ENCODE data around the gene IFIH1.

The IFIH1 gene

DNA sequence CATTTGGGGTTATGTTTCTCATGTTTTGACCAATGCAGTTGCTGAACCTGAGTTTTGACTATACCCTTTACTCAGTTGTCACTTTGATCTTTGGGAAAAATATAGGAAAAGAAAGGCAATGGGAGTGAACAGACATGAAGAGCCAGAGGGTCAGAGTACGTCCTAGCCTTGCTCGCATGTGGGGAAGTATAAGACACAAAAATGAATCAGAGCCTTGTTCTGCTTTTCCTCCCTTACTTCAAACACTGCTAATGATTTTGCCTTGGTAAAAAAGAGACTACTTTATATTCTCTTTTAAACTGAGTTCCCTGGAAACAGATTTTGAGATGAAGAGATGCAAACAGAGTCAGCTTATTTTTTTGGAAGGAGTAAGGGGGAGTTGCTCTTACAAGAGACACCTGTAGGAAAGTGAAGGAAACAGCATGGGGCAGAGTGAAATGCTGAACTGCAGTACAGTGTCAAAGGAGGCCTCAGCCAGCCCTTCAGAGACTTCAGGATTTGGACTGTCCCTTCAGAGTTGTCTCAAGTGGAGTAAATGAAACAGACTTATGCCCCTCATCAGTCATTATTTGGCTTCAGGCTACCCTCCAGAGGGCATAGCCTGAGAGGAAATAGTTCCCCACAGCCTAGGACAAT, 64.1 kb downstream of the IFIH1 start:
- TF ChIP-seq, protein P1, sequence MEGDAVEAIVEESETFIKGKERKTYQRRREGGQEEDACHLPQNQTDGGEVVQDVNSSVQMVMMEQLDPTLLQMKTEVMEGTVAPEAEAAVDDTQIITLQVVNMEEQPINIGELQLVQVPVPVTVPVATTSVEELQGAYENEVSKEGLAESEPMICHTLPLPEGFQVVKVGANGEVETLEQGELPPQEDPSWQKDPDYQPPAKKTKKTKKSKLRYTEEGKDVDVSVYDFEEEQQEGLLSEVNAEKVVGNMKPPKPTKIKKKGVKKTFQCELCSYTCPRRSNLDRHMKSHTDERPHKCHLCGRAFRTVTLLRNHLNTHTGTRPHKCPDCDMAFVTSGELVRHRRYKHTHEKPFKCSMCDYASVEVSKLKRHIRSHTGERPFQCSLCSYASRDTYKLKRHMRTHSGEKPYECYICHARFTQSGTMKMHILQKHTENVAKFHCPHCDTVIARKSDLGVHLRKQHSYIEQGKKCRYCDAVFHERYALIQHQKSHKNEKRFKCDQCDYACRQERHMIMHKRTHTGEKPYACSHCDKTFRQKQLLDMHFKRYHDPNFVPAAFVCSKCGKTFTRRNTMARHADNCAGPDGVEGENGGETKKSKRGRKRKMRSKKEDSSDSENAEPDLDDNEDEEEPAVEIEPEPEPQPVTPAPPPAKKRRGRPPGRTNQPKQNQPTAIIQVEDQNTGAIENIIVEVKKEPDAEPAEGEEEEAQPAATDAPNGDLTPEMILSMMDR (IDR thresholded peaks at IDR 0.05; ENCODE audit: insufficient read depth, low read depth, low read length, missing control alignments) = no peak
- H3K4me3 ChIP-seq (ENCODE audit: low read length) = no peak overlapping the region
- DNase-seq (ENCODE audit: low read depth) = no peak

- no peak overlapping the region for H3K4me3 ChIP-seq (ENCODE audit: low read length)
- TF ChIP-seq, protein P1 (IDR thresholded peaks at IDR 0.05; ENCODE audit: insufficient read depth, low read depth, low read length, missing control alignments) = no peak
- no peak for DNase-seq (ENCODE audit: low read depth)
Observed at GRCh38 chr2:162253435-162253834, 65.0 kb downstream of the IFIH1 start.

GRCh38 chr2:162252153-162252552, 66.3 kb downstream of the IFIH1 start:
- TF ChIP-seq, protein P1 (IDR thresholded peaks at IDR 0.05; ENCODE audit: insufficient read depth, low read depth, low read length, missing control alignments) = no peak
- no peak overlapping the region for H3K4me3 ChIP-seq (ENCODE audit: low read length)
- no peak for DNase-seq (ENCODE audit: low read depth)

DNA sequence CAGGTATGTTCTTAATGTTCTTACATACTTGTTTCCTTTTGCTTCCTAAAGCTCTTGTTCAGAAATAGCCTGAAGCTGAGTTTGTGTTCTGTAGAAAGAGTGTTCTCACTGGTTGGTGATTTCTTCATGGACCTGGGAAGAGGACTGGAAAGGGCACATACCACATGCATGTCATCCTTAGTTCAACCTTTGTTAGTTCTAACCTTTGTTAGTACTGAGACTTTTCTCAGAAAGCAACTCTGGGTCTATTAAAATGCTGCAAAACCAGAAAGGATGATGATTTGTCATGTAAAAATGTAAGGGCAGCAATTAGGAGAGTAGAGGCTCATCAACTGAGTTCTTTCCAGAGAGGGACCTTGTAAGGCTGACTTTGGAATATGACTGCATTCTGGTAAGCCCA, 72.7 kb downstream of the IFIH1 start:
- TF ChIP-seq, protein P1 (IDR thresholded peaks at IDR 0.05; ENCODE audit: insufficient read depth, low read depth, low read length, missing control alignments) = no peak
- H3K4me3 ChIP-seq (ENCODE audit: low read length) = no peak overlapping the region
- peak; percentile 99 for DNase-seq (ENCODE audit: low read depth)

DNA sequence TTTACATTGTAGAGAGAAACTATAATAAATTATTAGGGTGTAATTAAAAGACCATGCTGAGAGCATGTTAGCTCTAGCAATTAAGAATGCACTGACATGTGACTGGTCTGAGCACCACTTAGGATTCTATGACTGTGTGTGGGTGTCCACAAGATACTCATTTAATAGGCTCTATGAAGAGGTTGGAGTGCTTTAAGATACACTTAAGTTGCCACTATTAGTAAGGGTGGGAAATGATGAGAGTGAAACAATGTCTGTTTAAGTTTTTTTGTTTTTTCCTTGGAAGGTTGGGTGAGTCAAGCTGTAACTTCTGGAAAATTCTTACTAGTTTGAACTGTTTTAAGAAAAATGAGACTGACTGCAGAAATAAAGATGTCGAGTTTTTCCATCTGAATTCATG, 73.4 kb downstream of the IFIH1 start:
- no peak overlapping the region for H3K4me3 ChIP-seq (ENCODE audit: low read length)
- TF ChIP-seq, protein P1 (IDR thresholded peaks at IDR 0.05; ENCODE audit: insufficient read depth, low read depth, low read length, missing control alignments) = no peak
- peak; percentile 66 for DNase-seq (ENCODE audit: low read depth)

DNA sequence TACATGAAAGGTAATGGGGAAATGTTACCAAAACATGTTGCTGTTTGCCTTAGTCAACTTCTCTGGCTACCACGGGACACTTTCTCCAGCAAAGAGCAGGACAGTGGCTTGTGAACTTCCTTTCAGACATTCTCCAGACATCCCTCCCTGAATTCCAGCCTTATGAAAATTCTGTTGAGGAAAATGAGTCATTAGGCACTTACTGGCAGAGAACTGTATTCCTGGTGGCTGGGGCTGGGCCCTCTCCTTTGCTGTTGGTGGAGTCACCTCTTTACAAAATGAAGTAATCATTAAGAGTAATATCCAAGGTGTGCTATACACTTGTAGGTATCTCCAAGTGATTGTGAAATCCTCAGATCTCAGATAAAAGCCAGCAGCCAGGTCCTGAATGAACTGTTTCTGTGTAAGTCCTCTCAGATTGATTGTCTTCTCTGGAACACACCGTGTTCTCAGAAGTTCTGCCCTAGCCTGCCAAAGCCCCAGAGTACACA, 73.9 kb downstream of the IFIH1 start:
- peak; percentile 98 for DNase-seq (ENCODE audit: low read depth)
- TF ChIP-seq, protein P1 (IDR thresholded peaks at IDR 0.05; ENCODE audit: insufficient read depth, low read depth, low read length, missing control alignments) = no peak
- H3K4me3 ChIP-seq (ENCODE audit: low read length) = no peak overlapping the region

- no peak for DNase-seq (ENCODE audit: low read depth)
- no peak overlapping the region for H3K4me3 ChIP-seq (ENCODE audit: low read length)
- TF ChIP-seq, protein P1 (IDR thresholded peaks at IDR 0.05; ENCODE audit: insufficient read depth, low read depth, low read length, missing control alignments) = no peak
Observed at GRCh38 chr2:162243715-162244114, 74.8 kb downstream of the IFIH1 start.

Data from epithelial cell of esophagus (primary cell).